ENCODE measurements around the gene PPP2R2C.

- TF ChIP-seq CTCF (IDR thresholded peaks at IDR 0.05; ENCODE audit: low read depth, low read length), result no peak
- no peak for TF ChIP-seq POLR2A (IDR thresholded peaks at IDR 0.05; ENCODE audit: extremely low read depth, insufficient read length)
- peak; percentile 77 for TF ChIP-seq MAX (IDR thresholded peaks at IDR 0.05; ENCODE audit: low read depth, low read length)
These were observed 99.5 kb downstream of the PPP2R2C start for GRCh38 chr4:6372649-6373525.

Data from NB4 (cell line).